ENCODE measurements around the gene HS6ST3.

The HS6ST3 gene

DNA sequence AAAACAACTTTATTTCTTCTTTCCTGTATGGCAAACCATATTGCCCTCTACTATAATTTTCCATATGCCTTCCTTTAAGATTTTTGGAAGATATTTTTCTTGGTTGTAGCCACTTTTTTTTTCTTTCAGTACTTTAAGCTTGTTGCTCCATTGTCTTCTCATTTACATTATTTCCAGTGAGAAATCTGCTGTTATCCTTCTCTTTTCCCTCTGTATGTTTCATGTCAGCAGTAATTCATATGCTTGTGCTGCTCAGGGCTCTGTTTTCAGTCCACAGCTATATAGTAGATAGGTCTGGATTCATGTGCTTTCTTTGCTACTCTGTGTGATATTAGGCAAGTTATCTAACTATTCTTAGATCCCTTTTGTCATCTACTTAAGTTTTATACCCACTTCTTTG lies 636.7 kb downstream of the HS6ST3 start:
- TF ChIP-seq, protein P1, sequence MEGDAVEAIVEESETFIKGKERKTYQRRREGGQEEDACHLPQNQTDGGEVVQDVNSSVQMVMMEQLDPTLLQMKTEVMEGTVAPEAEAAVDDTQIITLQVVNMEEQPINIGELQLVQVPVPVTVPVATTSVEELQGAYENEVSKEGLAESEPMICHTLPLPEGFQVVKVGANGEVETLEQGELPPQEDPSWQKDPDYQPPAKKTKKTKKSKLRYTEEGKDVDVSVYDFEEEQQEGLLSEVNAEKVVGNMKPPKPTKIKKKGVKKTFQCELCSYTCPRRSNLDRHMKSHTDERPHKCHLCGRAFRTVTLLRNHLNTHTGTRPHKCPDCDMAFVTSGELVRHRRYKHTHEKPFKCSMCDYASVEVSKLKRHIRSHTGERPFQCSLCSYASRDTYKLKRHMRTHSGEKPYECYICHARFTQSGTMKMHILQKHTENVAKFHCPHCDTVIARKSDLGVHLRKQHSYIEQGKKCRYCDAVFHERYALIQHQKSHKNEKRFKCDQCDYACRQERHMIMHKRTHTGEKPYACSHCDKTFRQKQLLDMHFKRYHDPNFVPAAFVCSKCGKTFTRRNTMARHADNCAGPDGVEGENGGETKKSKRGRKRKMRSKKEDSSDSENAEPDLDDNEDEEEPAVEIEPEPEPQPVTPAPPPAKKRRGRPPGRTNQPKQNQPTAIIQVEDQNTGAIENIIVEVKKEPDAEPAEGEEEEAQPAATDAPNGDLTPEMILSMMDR (IDR thresholded peaks at IDR 0.05; ENCODE audit: borderline replicate concordance, control extremely low read depth, extremely low read depth, insufficient read depth, missing control alignments): no peak
- no peak for DNase-seq (ENCODE audit: low spot score)
- in situ Hi-C loops (cut with MboI; ENCODE audit: low sequenced_read_pairs, unreplicated experiment): no loop called here

DNA sequence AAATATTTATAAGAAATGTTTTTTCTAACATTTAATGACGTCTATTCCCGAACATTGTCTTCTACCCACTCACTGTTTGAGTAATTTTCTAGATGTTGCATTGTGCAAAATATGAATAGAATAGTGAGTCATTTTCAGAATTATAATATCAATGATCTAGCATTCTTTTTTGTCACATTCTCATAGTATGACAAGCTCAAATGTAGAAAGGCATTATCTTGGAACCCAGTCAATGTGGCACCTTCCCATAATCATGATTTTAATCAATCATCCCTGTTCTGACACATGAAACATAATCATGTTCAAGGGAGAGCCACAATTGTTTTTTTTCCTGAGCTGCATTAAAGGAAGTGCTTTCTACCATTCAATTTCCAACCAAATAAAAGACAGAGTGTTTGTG lies 638.6 kb downstream of the HS6ST3 start:
- in situ Hi-C loops (cut with MboI; ENCODE audit: low sequenced_read_pairs, unreplicated experiment): no loop called here
- DNase-seq (ENCODE audit: low spot score): no peak
- TF ChIP-seq, protein P1 (IDR thresholded peaks at IDR 0.05; ENCODE audit: borderline replicate concordance, control extremely low read depth, extremely low read depth, insufficient read depth, missing control alignments): no peak

DNA sequence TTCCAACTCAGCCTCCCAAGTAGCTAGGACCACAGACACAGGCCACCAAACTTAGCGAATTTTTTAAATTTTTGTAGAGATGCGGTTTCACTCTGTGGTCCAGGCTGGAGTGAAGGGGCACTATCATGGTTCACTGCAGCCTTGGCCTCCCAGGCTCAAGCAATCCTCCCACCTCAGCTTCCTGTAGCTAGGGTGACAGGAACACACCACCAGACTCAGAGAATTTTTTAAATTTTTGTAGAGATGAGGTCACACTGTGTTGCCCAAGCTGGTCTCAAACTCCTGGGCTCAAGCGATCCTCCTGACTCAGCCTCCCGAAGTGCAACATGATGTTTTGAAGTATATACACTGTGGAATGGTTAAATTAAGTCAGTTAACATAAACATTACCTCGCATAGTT lies 640.8 kb downstream of the HS6ST3 start:
- in situ Hi-C loops (cut with MboI; ENCODE audit: low sequenced_read_pairs, unreplicated experiment): no loop called here
- TF ChIP-seq, protein P1 (IDR thresholded peaks at IDR 0.05; ENCODE audit: borderline replicate concordance, control extremely low read depth, extremely low read depth, insufficient read depth, missing control alignments): no peak

GRCh38 chr13:96734499-96734898 lies 644.6 kb downstream of the HS6ST3 start:
- in situ Hi-C loops (cut with MboI; ENCODE audit: low sequenced_read_pairs, unreplicated experiment): no loop called here
- DNase-seq (ENCODE audit: low spot score): no peak
- TF ChIP-seq, protein P1 (IDR thresholded peaks at IDR 0.05; ENCODE audit: borderline replicate concordance, control extremely low read depth, extremely low read depth, insufficient read depth, missing control alignments): no peak

More for the DNA sequence above, 640.8 kb downstream of the HS6ST3 start:
- no peak for DNase-seq (ENCODE audit: low spot score)

GRCh38 chr13:96741779-96742178 lies 651.9 kb downstream of the HS6ST3 start:
- in situ Hi-C loops (cut with MboI; ENCODE audit: low sequenced_read_pairs, unreplicated experiment): no loop called here
- TF ChIP-seq, protein P1 (IDR thresholded peaks at IDR 0.05; ENCODE audit: borderline replicate concordance, control extremely low read depth, extremely low read depth, insufficient read depth, missing control alignments): no peak
- DNase-seq (ENCODE audit: low spot score): no peak

- TF ChIP-seq, protein P1 (IDR thresholded peaks at IDR 0.05; ENCODE audit: borderline replicate concordance, control extremely low read depth, extremely low read depth, insufficient read depth, missing control alignments): no peak
- no peak for DNase-seq (ENCODE audit: low spot score)
- in situ Hi-C loops (cut with MboI; ENCODE audit: low sequenced_read_pairs, unreplicated experiment): no loop called here
Observed at GRCh38 chr13:96743296-96744089, 653.6 kb downstream of the HS6ST3 start.
